Lung (tissue), 12 donors: Measurements from ENCODE around the gene NBEA. TPM values are rescaled to one million over a fixed set of nuclear protein-coding genes. Genes with fewer than 3 reads are reported as not detected.
A peak's percentile ranks its signal among the peaks of the same experiment; 100 is the strongest.

Source experiments
- ATAC-seq: fragments of 200-7000 bp; cut with Tn5 transposase; one replicate; pipeline ENCODE4 v1.9.1; 2020; ENCODE audit warnings: moderate number of reproducible peaks; ENCODE audit not compliant: insufficient read depth, low FRiP score
- DNase-seq, 3 donors: peaks; one replicate each; pipeline ENCODE4 v3.0.0-alpha.2; 2013 to 2017
- H3K27ac ChIP-seq, 2 donors: one replicate each; pipeline ENCODE4 v1.5.1; 2013; ENCODE audit warnings: mild to moderate bottlenecking in 2 of 2, moderate library complexity in 2 of 2, control low read depth in 1 of 2, inconsistent platforms in 1 of 2, low read depth in 1 of 2, low read length in 1 of 2
- H3K27me3 ChIP-seq, 3 donors: one replicate each; pipeline ENCODE4 v1.5.1; 2013; ENCODE audit warnings: low read length in 2 of 3; ENCODE audit not compliant: control insufficient read depth in 3 of 3, insufficient read depth in 3 of 3
- H3K36me3 ChIP-seq, 4 donors: one replicate each; pipeline ENCODE4 v1.5.1; 2013; ENCODE audit warnings: low read length in 4 of 4, mild to moderate bottlenecking in 1 of 4, moderate library complexity in 1 of 4; ENCODE audit not compliant: control insufficient read depth in 4 of 4, insufficient read depth in 4 of 4
- H3K4me1 ChIP-seq, 5 donors: one replicate each; pipeline ENCODE4 v1.5.1; 2013; ENCODE audit warnings: low read length in 5 of 5, mild to moderate bottlenecking in 2 of 5, moderate library complexity in 1 of 5; ENCODE audit not compliant: control insufficient read depth in 5 of 5, insufficient read depth in 5 of 5
- H3K4me3 ChIP-seq: one replicate; pipeline ENCODE4 v1.5.1; 2013; ENCODE audit warnings: mild to moderate bottlenecking, control low read depth, moderate library complexity
- H3K9ac ChIP-seq, 2 donors: one replicate each; pipeline ENCODE4 v1.5.1; 2013; ENCODE audit warnings: low read length in 2 of 2, control low read depth in 1 of 2; ENCODE audit not compliant: insufficient read depth in 1 of 2
- H3K9me3 ChIP-seq, 4 donors: one replicate each; pipeline ENCODE4 v1.5.1; 2013; ENCODE audit warnings: low read length in 3 of 4, mild to moderate bottlenecking in 1 of 4, moderate library complexity in 1 of 4; ENCODE audit not compliant: control insufficient read depth in 4 of 4, insufficient read depth in 3 of 4
- CTCF ChIP-seq: IDR thresholded peaks from 2 replicates; pipeline ENCODE4 v1.5.1; 2012; ENCODE audit warnings: mild to moderate bottlenecking; ENCODE audit errors: control extremely low read depth, extremely low read depth
- WGBS, 2 donors: extraction: QIAGEN DNeasy Blood & Tissue Kit; methylation state at CpG; one replicate each; pipeline ENCODE4 v1.1.7; 2013; 5-methylcytosine and 5-hydroxymethylcytosine counted together
- polyA plus RNA-seq, 2 donors: library from polyadenylated mRNA; stranded (reverse); fragments of 200-250 nt; gene quantifications; one replicate each; pipeline ENCODE4 v1.2.1, GENCODE V29; 2013
- total RNA-seq, 2 donors: library from RNA; depleted of rRNA in 1 of 2; stranded (reverse); fragments of >200 nt in 1 of 2; gene quantifications; one replicate each; pipeline ENCODE4 v1.2.1, GENCODE V29; 2014 to 2021
- donor health status: control.
- donor health status: control.
- donor health status: Bipolar disorder and iron deficiency.
- donor health status: healthy.
- donor health status: DM: yes; HTN: yes; CAD: no.

The NBEA gene
- total and polyA plus RNA-seq, 4 donors = 1.6 to 26.5 (median 5.3) TPM

GRCh38 chr13:35566340-35566739, 624.3 kb downstream of the NBEA start:
- TF ChIP-seq CTCF = no peak
- peaks cover 0 to 13% (median 0%) of the 10 kb centered on the region in 5 donors for H3K4me1 ChIP-seq
- DNase-seq (peak in 2 of 3 donors; percentile 24 to 49), ATAC-seq (no peak)
- H3K9ac ChIP-seq = no peak overlapping the region
- no peak overlapping the region for H3K27ac ChIP-seq
- no peaks in the 10 kb centered on the region for H3K27me3 ChIP-seq
- H3K4me3 ChIP-seq = no peak overlapping the region
- peaks cover 0 to 2% (median 0%) of the 10 kb centered on the region in 4 donors for H3K36me3 ChIP-seq
- H3K9me3 ChIP-seq = no peaks in the 10 kb centered on the region
- 65 to 69% methylated on average over 2 of the region's 2 CpGs for WGBS, 2 donors

DNA sequence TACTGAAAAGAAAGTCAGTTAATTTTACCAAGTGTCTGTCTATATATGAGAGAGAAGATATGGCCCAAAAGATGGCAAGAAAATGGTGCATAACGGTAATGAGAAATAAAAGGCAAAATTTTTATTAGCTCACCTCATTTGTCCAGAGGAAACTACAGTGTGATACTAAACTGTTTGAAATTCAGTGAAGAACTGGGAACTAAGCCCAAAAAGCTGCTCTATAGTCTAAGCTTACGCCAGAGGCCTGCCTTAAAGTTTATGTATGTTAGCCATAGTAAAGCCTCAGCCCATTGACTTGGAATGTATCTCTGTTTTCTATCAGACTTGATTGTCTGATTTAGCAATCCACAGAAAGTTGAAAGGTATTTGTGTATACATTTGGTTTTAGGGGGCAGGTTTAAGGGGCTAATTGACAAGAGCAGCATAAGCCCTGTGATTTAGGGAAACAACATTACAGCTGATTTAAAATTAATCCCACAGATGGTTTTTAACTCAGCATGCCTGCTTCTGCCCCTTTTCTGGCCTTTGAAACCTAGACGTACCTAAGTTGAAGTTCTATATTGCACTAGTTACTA, 625.4 kb downstream of the NBEA start:
- DNase-seq (peak in 2 of 3 donors; percentile 74 to 82), ATAC-seq (no peak)
- H3K9me3 ChIP-seq = no peaks in the 10 kb centered on the region
- no peak overlapping the region for H3K27ac ChIP-seq
- no peak overlapping the region for H3K9ac ChIP-seq
- H3K36me3 ChIP-seq = peaks cover 0 to 2% (median 0%) of the 10 kb centered on the region in 4 donors
- H3K4me1 ChIP-seq = peaks cover 0 to 13% (median 0%) of the 10 kb centered on the region in 5 donors
- WGBS, 2 donors = 93 to 96% methylated on average over 3 of the region's 3 CpGs
- no peak for TF ChIP-seq CTCF
- no peaks in the 10 kb centered on the region for H3K27me3 ChIP-seq
- H3K4me3 ChIP-seq = no peak overlapping the region

- DNase-seq (no peak), ATAC-seq (no peak)
- H3K4me1 ChIP-seq = no peaks in the 10 kb centered on the region
Measured at GRCh38 chr13:35573639-35574038, 631.6 kb downstream of the NBEA start.

More at GRCh38 chr13:35573639-35574038, 631.6 kb downstream of the NBEA start:
- no peak for TF ChIP-seq CTCF
- Histone ChIP-seq H3K4me3 (no peak overlapping the region), H3K36me3 (no peaks in the 10 kb centered on the region), H3K9me3 (no peaks in the 10 kb centered on the region), H3K27me3 (no peaks in the 10 kb centered on the region), H3K27ac (no peak overlapping the region), H3K9ac (no peak overlapping the region)
